Stomach (tissue), 9 donors: ENCODE data around the gene BEST1. TPM values are rescaled to one million over a fixed set of nuclear protein-coding genes. Genes with fewer than 3 reads are reported as not detected.

ENCODE experiments used
- DNase-seq, 2 donors: peaks; one replicate each; pipeline versions ENCODE4 v3.0.0 to v3.0.0-alpha.2; 2013 to 2019
- H3K27ac ChIP-seq, 5 donors: fragments of 200-600 bp in 4 of 5; sonication (generic) in 4 of 5; one replicate each; pipeline ENCODE4 v1.5.1; 2013 to 2019; ENCODE audit warnings: mild to moderate bottlenecking in 1 of 5, moderate library complexity in 1 of 5
- H3K27me3 ChIP-seq, 3 donors: fragments of 200-600 bp; sonication (generic); one replicate each; pipeline ENCODE4 v1.5.1; 2017 to 2019; ENCODE audit warnings: mixed run types in 1 of 3
- H3K36me3 ChIP-seq, 4 donors: fragments of 200-600 bp; sonication (generic); 1 replicate in 3 of 4; 2 replicates in 1 of 4; pipeline ENCODE4 v1.5.1; 2016 to 2019
- H3K4me1 ChIP-seq, 4 donors: fragments of 200-600 bp; sonication (generic); one replicate each; pipeline ENCODE4 v1.5.1; 2016 to 2019
- H3K4me3 ChIP-seq, 4 donors: fragments of 200-600 bp; sonication (generic) in 3 of 4; one replicate each; pipeline ENCODE4 v1.5.1; 2016 to 2019; ENCODE audit warnings: mild to moderate bottlenecking in 1 of 4
- H3K9me3 ChIP-seq, 4 donors: fragments of 200-600 bp; sonication (generic); one replicate each; pipeline ENCODE4 v1.5.1; 2016 to 2019
- CTCF ChIP-seq, 7 experiments: fragments of 450-650 bp in 4 of 7; fragments of 200-600 bp in 3 of 7; sonication (generic) in 3 of 7; IDR thresholded peaks; one replicate each; pipeline ENCODE4 v1.5.1; 2016 to 2019; ENCODE audit warnings: antibody characterized with exemption in 7 of 7, control low read depth in 2 of 7, mild to moderate bottlenecking in 1 of 7
- EP300 ChIP-seq: sonication (generic); formaldehyde crosslinking; IDR thresholded peaks from one replicate; pipeline ENCODE4 v1.6.1; 2017; ENCODE audit warnings: antibody characterized with exemption
- POLR2A ChIP-seq, 4 donors: fragments of 450-650 bp; IDR thresholded peaks; one replicate each; pipeline ENCODE4 v1.6.1; 2016; ENCODE audit warnings: antibody characterized with exemption in 4 of 4, control low read depth in 2 of 4, mild to moderate bottlenecking in 1 of 4, moderate library complexity in 1 of 4
- POLR2AphosphoS5 ChIP-seq, 3 donors: sonication (generic); formaldehyde crosslinking; IDR thresholded peaks; one replicate each; pipeline ENCODE4 v1.6.1; 2016; ENCODE audit warnings: antibody characterized with exemption in 3 of 3
- WGBS, 5 donors: extraction: QIAGEN DNeasy Blood & Tissue Kit in 3 of 5; methylation state at CpG; one replicate each; pipeline versions ENCODE4 v1.1.5 to v1.1.7; 2013 to 2018; 5-methylcytosine and 5-hydroxymethylcytosine counted together
- intact Hi-C: fragments of 100-400 bp; cut with DNase I; formaldehyde crosslinking; loops from one replicate; pipeline ENCODE4 v1.15.1; 2023; ENCODE audit warnings: low total_unique reads
- polyA plus RNA-seq, 3 donors: library from polyadenylated mRNA; stranded (reverse); fragments of 200-250 nt; gene quantifications; one replicate each; pipeline ENCODE4 v1.2.3, GENCODE V29; 2013
- total RNA-seq, 5 donors: library from RNA; depleted of rRNA; stranded (reverse); fragments of >200 nt; gene quantifications; one replicate each; pipeline versions ENCODE4 v1.1.0 to v1.2.3, GENCODE V29; 2014 to 2016
- donor health status: healthy with polysubstance abuse.
- donor health status: Bipolar disorder and iron deficiency.
- donor health status: healthy.

BEST1 gene
- total and polyA plus RNA-seq, 8 donors = 1.2 to 27.4 (median 3.7) TPM; not detected in 1

GRCh38 chr11:61946894-61947293 is 3.3 kb upstream of the BEST1 start:
- Histone ChIP-seq H3K36me3 (no peaks in the 10 kb centered on the region), H3K9me3 (no peaks in the 10 kb centered on the region), H3K27ac (no peak overlapping the region), H3K27me3 (peaks cover 0 to 4% (median 0%) of the 10 kb centered on the region in 3 donors), H3K4me1 (peaks cover 7 to 29% (median 15%) of the 10 kb centered on the region in 4 donors), H3K4me3 (no peak overlapping the region)
- TF ChIP-seq POLR2A (IDR thresholded peaks at IDR 0.05) = no peak
- DNase-seq = no peak
- intact Hi-C loops = loop anchor here (5.0 kb wide), 1 partner anchor 45 kb away; no protein-coding TSS in a partner anchor
- 88 to 97% (median 94%) methylated on average over 5 of the region's 5 CpGs for WGBS, 5 donors

GRCh38 chr11:61947486-61948210 is 2.5 kb upstream of the BEST1 start:
- intact Hi-C loops = loop anchor here (5.0 kb wide), 1 partner anchor 45 kb away; no protein-coding TSS in a partner anchor
- peak overlapping the region in 1 of 5 donors; percentile 15 for H3K27ac ChIP-seq
- H3K27me3 ChIP-seq = peaks cover 0 to 4% (median 0%) of the 10 kb centered on the region in 3 donors
- peak; percentile 88 to 95 for DNase-seq
- peaks cover 7 to 29% (median 15%) of the 10 kb centered on the region in 4 donors for H3K4me1 ChIP-seq
- TF ChIP-seq CTCF (IDR thresholded peaks at IDR 0.05) = peak in 6 of 7 experiments; percentile 33 to 91 (median 85)
- TF ChIP-seq POLR2AphosphoS5 (IDR thresholded peaks at IDR 0.05) = peak in 1 of 3 donors; percentile 73
- no peak for TF ChIP-seq POLR2A (IDR thresholded peaks at IDR 0.05)
- no peak for TF ChIP-seq EP300
- no peaks in the 10 kb centered on the region for H3K36me3 ChIP-seq
- no peaks in the 10 kb centered on the region for H3K9me3 ChIP-seq
- no peak overlapping the region for H3K4me3 ChIP-seq
- WGBS, 5 donors = 3 to 8% (median 5%) methylated on average over 6 to 8 of the region's 8 CpGs

- peaks cover 0 to 4% (median 0%) of the 10 kb centered on the region in 3 donors for H3K27me3 ChIP-seq
- 56 to 77% (median 64%) methylated on average over 7 of the region's 7 CpGs for WGBS, 5 donors
- H3K4me1 ChIP-seq = peaks cover 7 to 29% (median 15%) of the 10 kb centered on the region in 4 donors
- intact Hi-C loops = loop anchor here (5.0 kb wide), 1 partner anchor 46 kb away; no protein-coding TSS in a partner anchor
- no peaks in the 10 kb centered on the region for H3K36me3 ChIP-seq
- no peak for DNase-seq
- no peaks in the 10 kb centered on the region for H3K9me3 ChIP-seq
- H3K4me3 ChIP-seq = no peak overlapping the region
- TF ChIP-seq POLR2AphosphoS5 (IDR thresholded peaks at IDR 0.05) (no peak), EP300 (no peak), CTCF (IDR thresholded peaks at IDR 0.05) (no peak), POLR2A (IDR thresholded peaks at IDR 0.05) (no peak)
- no peak overlapping the region for H3K27ac ChIP-seq
These were observed 1.6 kb upstream of the BEST1 start for GRCh38 chr11:61948505-61948904.

GRCh38 chr11:61949169-61950034 is 749 bp upstream of the BEST1 start:
- intact Hi-C loops = loop anchor here (5.0 to 10.0 kb wide), 3 partner anchors 47 to 135 kb away; partner anchors contain the start of gene FADS1
- Histone ChIP-seq H3K9me3 (no peaks in the 10 kb centered on the region), H3K4me1 (peaks cover 8 to 30% (median 16%) of the 10 kb centered on the region in 4 donors), H3K27me3 (peaks cover 0 to 4% (median 0%) of the 10 kb centered on the region in 3 donors), H3K4me3 (no peak overlapping the region), H3K36me3 (no peaks in the 10 kb centered on the region), H3K27ac (peak overlapping the region in 4 of 5 donors; percentile 20 to 61 (median 56))
- 42 to 54% (median 49%) methylated on average over 9 of the region's 9 CpGs for whole genome bisulfite sequencing, 5 donors
- DNase-seq = peak in 1 of 2 donors; percentile 92
- TF ChIP-seq POLR2A (IDR thresholded peaks at IDR 0.05) = no peak
- no peak for TF ChIP-seq CTCF (IDR thresholded peaks at IDR 0.05)
- TF ChIP-seq POLR2AphosphoS5 (IDR thresholded peaks at IDR 0.05) = no peak
- no peak for TF ChIP-seq EP300
